Activated B cell treated with CpG ODN at 0.5 μM for 24 hours (primary cell): ENCODE results near the gene KRTAP4-6. TPM values are rescaled to one million over a fixed set of nuclear protein-coding genes. Genes with fewer than 3 reads are reported as not detected.
A peak's percentile ranks its signal among the peaks of the same experiment; 100 is the strongest.

Experiments
- ATAC-seq: fragments of 200-7000 bp; cut with Tn5 transposase; one replicate; pipeline ENCODE4 v1.10.0; 2021; ENCODE audit warnings: low read depth, mild to moderate bottlenecking, moderate library complexity
- CTCF ChIA-PET: fragments of 350-600 bp; sonication (Branson Sonifier 250); formaldehyde crosslinking; loops from one replicate; lab custom pipeline; 2021; ENCODE audit warnings: antibody characterized with exemption; lab: Charles Lee
- POLR2A ChIA-PET: fragments of 350-600 bp; sonication (Branson Sonifier 250); formaldehyde crosslinking; loops from one replicate; lab custom pipeline; 2021; ENCODE audit warnings: antibody characterized with exemption; lab: Charles Lee
- DNase-seq: peaks from one replicate; pipeline ENCODE4 v3.0.0; 2022
- H3K27ac Mint-ChIP-seq: one replicate; pipeline ENCODE4 v1.8.0; 2020; ENCODE audit warnings: mixed read lengths
- H3K27me3 Mint-ChIP-seq: one replicate; pipeline ENCODE4 v1.8.0; 2021; ENCODE audit warnings: mixed read lengths
- H3K36me3 Mint-ChIP-seq: one replicate; pipeline ENCODE4 v1.8.0; 2021; ENCODE audit warnings: low read depth, mixed read lengths
- H3K4me1 Mint-ChIP-seq: one replicate; pipeline ENCODE4 v1.8.0; 2021; ENCODE audit warnings: mixed read lengths
- H3K4me3 Mint-ChIP-seq: one replicate; pipeline ENCODE4 v1.8.0; 2020; ENCODE audit warnings: mild to moderate bottlenecking, mixed read lengths
- H3K9me3 Mint-ChIP-seq: one replicate; pipeline ENCODE4 v1.8.0; 2020; ENCODE audit warnings: mixed read lengths
- CTCF ChIP-seq: fragments of 200-600 bp; IDR thresholded peaks from one replicate; pipeline ENCODE4 v1.8.0; 2022; ENCODE audit warnings: antibody characterized with exemption, mild to moderate bottlenecking
- intact Hi-C: fragments of 100-400 bp; cut with micrococcal nuclease; formaldehyde crosslinking; loops from one replicate; pipeline ENCODE4 v1.15.1; 2024
- total RNA-seq: library from RNA; stranded (reverse); gene quantifications from 2 replicates; pipeline ENCODE4 v1.2.3, GENCODE V29; 2022

The KRTAP4-6 gene
- total RNA-seq, 1 donor from 2014 or later, result not detected

- Mint-ChIP-seq H3K27me3 (no peaks in the 10 kb centered on the region), H3K9me3 (no peaks in the 10 kb centered on the region), H3K4me3 (no peak overlapping the region), H3K27ac (peak overlapping the region; percentile 9), H3K36me3 (no peaks in the 10 kb centered on the region), H3K4me1 (peaks cover 38% of the 10 kb centered on the region)
- ChIA-PET CTCF (interaction anchor here (0.6 kb wide), 1 partner anchor 254 kb away, joined by 3 read pairs; no protein-coding TSS in a partner anchor), POLR2A (no interaction called here)
- TF ChIP-seq CTCF, result no peak
- intact Hi-C loops, result loop anchor here (5.0 kb wide), 1 partner anchor 47 kb away; no protein-coding TSS in a partner anchor
- DNase-seq, result no peak
- no peak for ATAC-seq
Measured at GRCh38 chr17:41178843-41179616, 38.7 kb upstream of the KRTAP4-6 start.

DNA sequence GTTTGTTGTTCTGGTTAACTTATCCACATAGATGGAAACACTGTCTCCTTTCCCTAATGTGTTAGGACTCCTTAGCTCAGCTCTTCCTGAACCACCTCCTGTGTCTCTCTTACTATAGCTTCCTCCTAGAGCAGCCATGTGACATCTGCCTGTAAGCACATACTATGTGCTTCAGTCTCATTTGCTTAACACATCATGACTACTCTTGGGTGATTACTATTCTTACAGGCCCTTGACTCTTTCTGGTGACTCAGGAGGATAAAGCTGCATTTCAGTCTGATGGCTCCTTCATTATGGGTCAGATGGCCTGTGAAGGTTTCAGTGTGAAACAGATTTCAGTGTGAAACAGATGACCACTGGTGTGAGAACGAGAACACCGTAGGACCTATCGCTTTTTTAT, 38.0 kb upstream of the KRTAP4-6 start:
- H3K27ac Mint-ChIP-seq, result peak overlapping the region; percentile 21
- ATAC-seq (peak; percentile 75), DNase-seq (no peak)
- H3K27me3 Mint-ChIP-seq, result peaks cover 2% of the 10 kb centered on the region
- H3K36me3 Mint-ChIP-seq, result no peaks in the 10 kb centered on the region
- H3K9me3 Mint-ChIP-seq, result no peaks in the 10 kb centered on the region
- H3K4me1 Mint-ChIP-seq, result peaks cover 39% of the 10 kb centered on the region
- no peak overlapping the region for H3K4me3 Mint-ChIP-seq
- ChIA-PET POLR2A (no interaction called here), CTCF (interaction anchor here (0.6 kb wide), 1 partner anchor 255 kb away, joined by 3 read pairs; no protein-coding TSS in a partner anchor)
- no peak for TF ChIP-seq CTCF
- intact Hi-C loops, result loop anchor here (5.0 kb wide), 1 partner anchor 46 kb away; no protein-coding TSS in a partner anchor

- Mint-ChIP-seq H3K9me3 (no peaks in the 10 kb centered on the region), H3K27ac (peak within 1 kb of the TSS; percentile 21), H3K4me1 (peaks cover 41% of the 10 kb centered on the region), H3K36me3 (no peaks in the 10 kb centered on the region), H3K4me3 (no peak within 1 kb of the TSS), H3K27me3 (peaks cover 7% of the 10 kb centered on the region)
- TF ChIP-seq CTCF, result no peak
- no peak for ATAC-seq
- no peak for DNase-seq
- intact Hi-C loops, result loop anchor here (1.0 to 5.0 kb wide), 2 partner anchors 45 to 131 kb away; no protein-coding TSS in a partner anchor
- ChIA-PET CTCF (no interaction called here), POLR2A (no interaction called here)
Measured at GRCh38 chr17:41177727-41178271, 37.5 kb upstream of the KRTAP4-6 start, which contains the start of gene KRTAP4-2. KRTAP4-2 (minus strand) TSS chr17:41178221; CDS start chr17:41178164, 57 bp downstream.

DNA sequence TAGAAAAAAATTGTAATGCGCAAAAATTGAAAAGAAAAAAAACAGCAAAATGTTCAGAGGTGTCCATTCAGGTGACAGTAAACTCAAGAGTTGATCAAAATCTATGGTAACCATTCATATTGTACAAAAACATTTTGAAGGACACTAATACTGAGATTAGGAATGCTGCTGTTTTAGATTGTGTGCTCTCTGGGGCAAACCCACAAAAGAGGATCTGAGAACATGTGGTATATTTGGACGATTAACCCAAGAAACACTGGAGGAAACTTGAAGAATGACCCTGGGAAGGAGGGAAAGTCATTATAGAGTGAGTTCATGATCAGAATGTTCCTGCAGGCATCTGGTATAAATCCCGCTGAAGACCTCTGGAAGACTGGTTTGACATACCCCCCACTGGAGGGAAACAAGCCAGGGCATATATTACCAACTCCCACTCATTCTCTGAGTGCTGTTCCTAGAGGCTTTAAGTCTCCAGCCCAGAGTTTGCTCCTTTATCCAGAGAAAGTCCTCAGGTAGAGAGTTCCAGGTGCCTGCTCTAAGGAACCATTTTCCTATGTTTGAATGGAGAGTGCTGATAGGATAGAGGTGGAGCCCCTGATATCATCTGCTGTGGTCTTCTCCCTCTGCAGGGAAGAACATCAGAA, 36.5 kb upstream of the KRTAP4-6 start:
- ATAC-seq, result peak; percentile 70
- no peak for TF ChIP-seq CTCF
- H3K4me1 Mint-ChIP-seq, result peaks cover 41% of the 10 kb centered on the region
- intact Hi-C loops, result loop anchor here (1.0 to 5.0 kb wide), 2 partner anchors 45 to 131 kb away; no protein-coding TSS in a partner anchor
- peak overlapping the region; percentile 47 for H3K27ac Mint-ChIP-seq
- H3K36me3 Mint-ChIP-seq, result no peaks in the 10 kb centered on the region
- DNase-seq, result no peak
- H3K27me3 Mint-ChIP-seq, result peaks cover 8% of the 10 kb centered on the region
- peak overlapping the region; percentile 24 for H3K4me3 Mint-ChIP-seq
- POLR2A ChIA-PET, result interaction anchor here (1.0 to 1.2 kb wide), 2 partner anchors 11 to 513 kb away, joined by 3 to 4 read pairs; no protein-coding TSS in a partner anchor
- CTCF ChIA-PET, result no interaction called here
- no peaks in the 10 kb centered on the region for H3K9me3 Mint-ChIP-seq
